ENCODE measurements around the gene TMEM209.
"Not testable (repeated sequence)": the region's sequence is repeated elsewhere in the genome, so short reads cannot be mapped to it uniquely, and the experiment has no call there.

The TMEM209 gene

DNA sequence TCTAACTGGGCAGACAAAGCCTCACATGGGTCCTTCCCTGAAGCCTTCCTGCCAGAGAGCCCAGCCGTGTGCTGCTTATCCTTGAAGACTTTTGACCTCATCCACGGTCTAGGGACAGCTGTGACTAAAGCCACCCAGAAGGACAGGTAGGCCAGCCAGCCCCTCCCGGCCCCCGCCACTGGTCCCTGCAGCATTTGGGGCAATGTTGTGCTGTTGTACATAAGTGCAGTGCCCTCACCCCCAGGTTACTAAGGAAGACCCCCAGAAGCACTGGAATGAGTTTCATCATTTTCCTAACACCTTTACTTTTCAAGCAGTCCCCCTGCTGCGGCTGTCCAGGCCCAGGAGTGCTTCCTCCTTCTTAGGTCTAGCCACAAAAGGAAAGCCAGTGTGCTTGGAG, 43.0 kb downstream of the TMEM209 start:
- no peak for DNase-seq (ENCODE audit: low spot score)

- DNase-seq (ENCODE audit: low spot score) = no peak
Observed at GRCh38 chr7:130160455-130160854, 44.8 kb downstream of the TMEM209 start.

DNA sequence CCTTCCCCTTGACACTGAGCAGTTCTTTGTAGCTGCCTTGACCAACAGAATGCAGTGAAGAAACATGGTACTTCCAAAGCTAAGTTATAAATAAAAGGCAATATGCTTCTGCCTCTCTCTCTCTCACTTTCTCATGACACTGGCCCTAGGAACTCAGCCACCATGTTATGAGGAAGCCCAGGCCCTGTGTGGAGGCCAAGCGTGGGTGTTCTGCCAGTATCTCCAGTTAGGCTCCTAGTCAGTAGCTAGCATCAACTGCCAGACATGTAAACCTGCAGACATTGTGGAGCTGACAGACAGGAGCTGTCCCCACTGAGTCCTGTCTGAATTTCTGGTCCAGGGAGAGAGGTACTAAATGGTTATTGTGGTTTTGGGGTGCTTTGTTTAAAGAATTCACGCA, 45.2 kb downstream of the TMEM209 start:
- DNase-seq (ENCODE audit: low spot score) = no peak

GRCh38 chr7:130157700-130158099, 47.5 kb downstream of the TMEM209 start:
- no peak for DNase-seq (ENCODE audit: low spot score)

DNA sequence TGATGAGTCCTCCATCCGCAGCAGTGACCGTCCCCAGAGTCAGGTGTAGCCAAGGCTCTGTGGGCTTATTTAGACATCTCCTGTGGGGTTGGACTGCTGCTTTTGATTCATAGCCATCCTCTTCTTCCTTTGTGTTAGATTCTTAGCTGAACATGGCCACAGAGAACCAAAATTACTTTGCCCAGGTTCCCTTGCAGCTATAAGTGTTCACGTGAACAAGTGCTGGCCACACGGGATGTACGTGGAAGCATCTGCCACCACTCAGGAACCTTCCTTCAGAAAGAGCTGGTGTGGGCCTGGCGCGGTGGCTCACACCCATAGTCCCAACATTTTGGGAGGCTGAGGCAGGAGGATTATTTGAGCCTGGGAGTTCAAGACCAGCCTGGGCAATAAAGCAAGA, 49.1 kb downstream of the TMEM209 start:
- DNase-seq (ENCODE audit: low spot score) = no peak

- no peak for DNase-seq (ENCODE audit: low spot score)
Observed at GRCh38 chr7:130154501-130155317, 50.5 kb downstream of the TMEM209 start.

- no peak for DNase-seq (ENCODE audit: low spot score)
Observed at GRCh38 chr7:130154131-130154500, 51.1 kb downstream of the TMEM209 start.

GRCh38 chr7:130153211-130153908, 51.8 kb downstream of the TMEM209 start:
- DNase-seq (ENCODE audit: low spot score) = no peak

DNA sequence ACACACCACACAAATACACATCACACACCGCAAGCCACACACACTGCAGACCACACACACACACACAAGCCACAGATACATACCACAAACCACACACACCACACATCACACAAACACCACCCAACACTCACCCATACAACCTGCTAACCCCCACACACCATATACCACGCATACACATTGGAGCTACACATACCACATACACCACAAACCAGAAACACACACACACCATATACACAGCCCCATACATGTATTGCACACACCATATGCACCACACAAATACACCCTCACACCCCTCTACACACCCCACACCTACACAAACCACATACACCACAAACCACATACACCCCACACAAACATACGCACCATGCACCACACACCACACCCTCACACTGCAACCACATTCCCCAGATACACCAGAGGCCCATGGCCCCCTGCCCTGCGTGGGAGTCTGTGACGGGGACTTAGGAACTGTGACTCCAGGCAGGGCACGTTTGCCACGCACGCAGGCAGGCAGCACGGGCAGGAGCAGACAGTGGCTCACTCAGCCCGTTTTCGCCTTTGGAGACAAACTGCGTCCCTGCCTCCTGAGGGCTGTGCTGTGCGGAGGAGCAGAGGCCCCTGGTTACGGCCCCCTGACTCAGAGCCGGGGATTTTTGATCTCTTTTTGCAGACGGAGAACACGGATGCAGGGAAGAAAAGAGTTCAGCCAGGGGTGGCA, 52.6 kb downstream of the TMEM209 start:
- no peak for DNase-seq (ENCODE audit: low spot score)

DNA sequence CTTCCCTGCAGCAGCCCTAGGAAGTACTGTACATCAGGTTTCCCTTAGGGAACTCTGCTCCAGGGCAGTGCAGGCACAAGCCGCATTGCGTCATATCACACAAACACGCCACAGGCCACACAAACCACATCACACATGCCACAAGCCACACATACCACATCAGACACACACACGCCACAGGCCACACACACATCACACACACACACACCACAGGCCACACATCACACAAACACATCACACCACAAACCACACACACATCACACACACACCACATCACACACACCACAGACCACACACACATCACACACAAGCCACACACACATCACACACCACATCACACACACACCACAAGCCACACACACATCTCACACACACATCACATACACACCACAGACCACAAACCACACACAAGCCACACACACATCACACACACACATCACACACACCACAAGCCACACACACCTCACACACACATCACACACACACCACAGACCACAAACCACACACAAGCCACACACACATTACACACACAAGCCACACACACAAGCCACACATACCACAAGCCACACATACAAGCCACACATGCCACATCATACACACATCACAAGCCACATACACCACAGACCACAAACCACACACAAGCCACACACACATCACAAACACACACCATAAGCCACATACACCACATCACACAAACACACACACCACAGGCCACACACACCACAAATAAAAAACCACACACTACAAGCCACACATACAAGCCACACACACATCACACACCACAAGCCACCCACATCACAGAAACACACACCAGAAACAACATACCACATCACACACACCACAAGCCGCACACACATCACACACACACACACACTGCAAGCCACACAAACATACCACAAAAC, 53.4 kb downstream of the TMEM209 start:
- DNase-seq (ENCODE audit: low spot score) = no peak

DNA sequence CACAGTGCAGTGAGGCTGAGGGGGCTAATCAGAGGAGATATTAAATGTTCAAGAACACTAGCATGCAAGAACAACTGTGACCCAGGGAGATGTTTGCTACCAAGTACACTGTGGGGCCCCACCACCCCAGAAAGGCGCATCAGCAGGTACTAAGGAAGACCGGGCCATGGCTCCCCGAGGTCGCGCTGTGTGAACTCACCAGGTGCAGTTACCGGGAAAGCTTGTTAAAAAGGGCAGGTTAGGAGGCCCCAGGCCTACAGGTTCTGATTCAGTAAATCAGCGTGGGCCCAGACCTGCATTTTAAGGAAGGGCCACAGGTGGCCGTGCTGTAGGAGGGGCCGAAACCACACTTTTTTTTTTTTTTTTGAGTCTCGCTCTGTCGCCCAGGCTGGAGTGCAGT, 54.6 kb downstream of the TMEM209 start:
- DNase-seq (ENCODE audit: low spot score) = no peak

- DNase-seq (ENCODE audit: low spot score) = no peak
Observed at GRCh38 chr7:130149281-130150139, 55.7 kb downstream of the TMEM209 start.

DNA sequence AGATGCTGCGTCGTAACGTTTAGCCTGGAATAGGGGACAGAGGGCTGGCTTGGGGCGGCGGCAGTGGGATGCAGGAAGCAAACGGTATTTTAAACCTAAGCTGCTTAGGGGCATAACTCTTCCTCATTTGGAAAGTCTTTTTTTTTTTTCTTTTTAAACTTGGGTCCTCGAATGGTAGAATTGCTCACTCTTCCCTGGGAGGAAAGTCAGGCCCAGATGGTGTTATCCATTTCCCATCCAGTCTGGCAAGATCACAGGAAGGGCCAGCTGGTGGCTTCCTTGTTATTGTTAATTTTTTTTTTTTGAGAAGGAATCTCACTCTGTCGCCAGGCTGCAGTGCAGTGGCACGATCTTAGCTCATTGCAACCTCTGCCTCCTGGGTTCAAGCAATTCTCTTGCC, 56.6 kb downstream of the TMEM209 start:
- DNase-seq (ENCODE audit: low spot score) = no peak

GRCh38 chr7:130147710-130148325, 57.4 kb downstream of the TMEM209 start:
- DNase-seq (ENCODE audit: low spot score) = no peak

DNA sequence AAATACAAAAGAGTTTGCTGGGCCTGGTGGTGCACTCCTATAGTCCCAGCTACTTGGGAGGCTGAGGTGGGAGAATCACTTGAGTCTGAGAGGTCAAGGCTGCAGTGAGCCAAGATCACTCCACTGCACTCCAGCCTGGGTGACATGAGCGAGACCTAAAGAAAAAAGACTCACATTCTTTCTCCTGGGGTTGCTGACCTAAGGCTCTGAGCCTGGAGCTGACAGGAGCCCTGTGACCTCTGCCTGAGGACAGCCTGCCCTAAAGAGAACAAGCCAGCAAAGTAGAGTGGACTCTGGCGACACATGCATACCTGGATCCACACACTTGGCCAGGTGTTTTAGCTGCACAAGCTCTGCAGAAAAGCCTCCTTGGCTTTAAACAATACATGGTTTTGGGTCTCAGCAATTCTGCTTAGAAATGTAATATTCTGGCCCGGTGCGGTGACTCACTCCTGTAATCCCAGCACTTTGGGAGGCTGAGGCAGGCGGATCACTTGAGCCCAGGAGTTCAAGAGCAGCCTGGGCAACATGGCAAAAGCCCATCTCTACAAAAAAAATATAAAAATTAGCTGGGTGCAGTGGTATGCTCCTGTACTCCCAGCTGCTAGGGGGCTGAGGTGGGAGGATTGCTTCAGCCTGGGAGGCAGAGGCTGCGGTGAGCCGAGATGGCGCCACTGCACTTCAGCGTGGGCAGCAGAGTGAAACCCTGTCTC, 58.4 kb downstream of the TMEM209 start:
- DNase-seq (ENCODE audit: low spot score) = no peak

GRCh38 chr7:130146142-130146541, 59.1 kb downstream of the TMEM209 start:
- not testable (repeated sequence) for DNase-seq (ENCODE audit: low spot score)

DNA sequence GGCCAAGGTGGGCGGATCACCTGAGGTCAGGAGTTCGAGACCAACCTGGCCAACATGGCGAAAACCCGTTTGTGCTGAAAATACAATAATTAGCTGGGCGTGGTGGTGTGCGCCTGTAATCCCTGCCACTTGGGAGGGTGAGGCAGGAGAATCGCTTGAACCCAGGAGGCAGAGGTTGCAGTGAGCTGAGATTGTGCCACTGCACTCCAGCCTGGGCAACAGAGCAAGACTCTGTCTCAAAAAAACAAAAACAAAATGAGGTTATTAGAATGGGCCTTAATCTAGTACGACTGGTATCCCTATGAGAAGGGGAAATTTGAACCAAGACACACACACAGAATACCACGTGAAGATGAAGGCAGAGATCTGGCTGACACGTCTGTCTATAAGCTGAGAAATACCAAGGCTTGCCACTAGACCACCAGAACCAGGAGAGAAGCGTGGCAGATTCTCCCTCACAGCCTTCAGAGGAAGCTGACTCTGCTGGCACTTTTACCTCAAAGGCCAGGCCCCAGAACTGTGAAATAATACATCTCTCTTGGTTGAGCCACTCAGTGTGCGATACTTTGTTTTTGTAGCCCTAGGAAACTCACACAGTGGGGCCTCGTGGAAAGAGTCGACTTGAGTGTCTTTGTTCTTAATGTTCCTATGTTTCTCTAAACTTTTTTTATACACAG, 59.6 kb downstream of the TMEM209 start:
- DNase-seq (ENCODE audit: low spot score) = no peak

- no peak for DNase-seq (ENCODE audit: low spot score)
Observed at GRCh38 chr7:130144312-130145171, 60.7 kb downstream of the TMEM209 start.
